GM18505 (cell line): ENCODE measurements around the gene HPSE2.

ENCODE experiments used
- ATAC-seq: cut with Tn5 transposase; IDR thresholded peaks from one replicate; pipeline ENCODE4 v1.9.1; 2021; ENCODE audit not compliant: unreplicated experiment
- POLR2A ChIP-seq: IDR thresholded peaks from 4 replicates; pipeline ENCODE4 v1.6.1; 2011; ENCODE audit warnings: borderline replicate concordance; ENCODE audit not compliant: insufficient read depth, insufficient read length; ENCODE audit errors: extremely low read depth

The HPSE2 gene

DNA sequence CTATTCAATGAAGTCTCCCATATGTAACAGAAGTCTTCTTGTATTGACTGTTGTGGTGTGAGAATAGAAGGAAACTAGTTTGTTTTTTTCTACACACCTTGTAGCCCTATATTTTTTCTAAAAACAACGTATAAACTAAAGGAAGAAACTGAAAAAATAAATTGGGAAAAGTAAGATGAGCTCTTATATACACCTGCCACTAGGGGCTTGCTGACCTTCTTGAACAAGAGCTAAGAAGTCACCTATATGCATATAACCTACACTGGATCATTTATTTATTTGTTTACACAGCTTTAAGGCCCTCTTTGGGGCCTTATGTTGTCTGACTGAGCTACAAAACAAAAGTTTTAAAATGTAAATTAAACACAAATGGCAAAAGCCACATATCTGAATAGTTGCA, 383.0 kb downstream of the HPSE2 start:
- TF ChIP-seq POLR2A = no peak
- no peak for ATAC-seq

DNA sequence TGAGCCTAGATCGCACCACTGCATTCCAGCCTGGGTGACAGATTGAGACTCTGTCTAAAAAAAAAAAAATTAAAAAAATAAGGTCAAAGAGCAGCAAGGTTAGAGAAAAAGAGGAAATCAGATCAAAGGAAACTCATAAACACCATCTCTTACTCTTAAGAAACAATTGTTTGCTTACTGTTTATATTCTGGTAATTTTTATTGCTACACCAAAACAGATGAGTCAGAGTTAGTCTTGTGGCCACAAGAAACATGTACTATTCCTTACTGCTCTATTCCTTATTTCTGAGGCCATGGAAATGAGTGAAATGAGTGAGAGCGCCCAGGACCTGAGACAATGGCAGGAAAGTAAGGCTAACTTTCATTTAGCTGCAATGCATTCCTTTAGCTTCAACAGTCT, 387.3 kb downstream of the HPSE2 start:
- no peak for TF ChIP-seq POLR2A
- ATAC-seq = no peak

DNA sequence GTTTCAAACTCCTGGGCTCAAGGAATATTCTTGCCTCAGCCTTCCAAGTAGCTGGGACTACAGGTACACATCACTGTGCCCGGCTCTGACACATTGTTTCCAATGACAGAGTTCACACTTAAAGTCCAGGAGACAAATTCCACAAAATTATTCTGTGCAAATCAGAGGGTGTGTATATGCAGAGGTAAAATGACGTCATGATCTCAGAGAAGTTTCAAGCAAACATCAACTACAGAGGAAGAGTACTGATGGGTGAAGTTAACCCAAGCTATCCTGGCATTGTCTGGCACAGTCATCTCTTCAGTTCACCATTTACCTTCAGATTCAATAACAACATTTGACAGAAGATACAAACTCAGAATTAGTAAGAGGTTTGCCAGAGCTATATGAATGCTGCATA, 388.9 kb downstream of the HPSE2 start:
- no peak for TF ChIP-seq POLR2A
- no peak for ATAC-seq

DNA sequence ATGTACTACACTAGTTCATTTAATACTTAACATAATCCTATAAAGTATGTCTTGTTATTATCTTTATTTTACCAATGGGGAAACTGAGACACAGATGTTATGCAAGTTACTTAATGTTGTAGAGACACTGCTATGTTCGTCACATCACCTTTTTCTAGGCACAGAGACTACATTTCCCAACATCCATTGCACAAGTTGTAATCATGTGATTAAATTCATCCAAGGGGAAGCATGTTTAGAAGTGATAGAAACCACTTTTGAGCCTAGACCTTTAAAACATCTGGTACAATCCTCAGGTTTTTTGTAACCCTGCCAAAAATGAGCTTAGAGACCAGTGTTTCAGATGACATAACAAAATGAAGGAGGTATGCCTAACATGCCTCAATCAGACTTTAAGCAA, 402.1 kb downstream of the HPSE2 start:
- ATAC-seq = no peak

DNA sequence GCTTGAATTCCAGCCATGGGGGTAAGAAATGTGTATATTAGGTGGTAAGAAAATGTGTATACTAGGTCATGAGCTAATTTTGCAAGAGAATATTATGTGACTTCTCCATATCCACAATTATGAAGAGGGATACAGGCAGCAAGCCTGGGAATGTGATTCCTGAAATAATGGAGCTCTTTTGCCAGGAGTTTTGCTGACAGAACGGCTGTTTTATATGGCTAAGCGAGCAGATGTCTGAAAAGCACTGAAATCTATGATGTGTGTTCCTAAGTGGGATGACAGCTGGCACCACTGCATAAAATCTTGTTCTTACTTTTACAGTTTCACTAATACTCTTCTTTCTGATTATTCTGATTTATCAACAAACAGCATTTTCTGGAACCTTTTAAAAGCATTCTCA, 402.9 kb downstream of the HPSE2 start:
- TF ChIP-seq POLR2A = no peak

More for the DNA sequence above, 402.1 kb downstream of the HPSE2 start:
- TF ChIP-seq POLR2A = no peak

DNA sequence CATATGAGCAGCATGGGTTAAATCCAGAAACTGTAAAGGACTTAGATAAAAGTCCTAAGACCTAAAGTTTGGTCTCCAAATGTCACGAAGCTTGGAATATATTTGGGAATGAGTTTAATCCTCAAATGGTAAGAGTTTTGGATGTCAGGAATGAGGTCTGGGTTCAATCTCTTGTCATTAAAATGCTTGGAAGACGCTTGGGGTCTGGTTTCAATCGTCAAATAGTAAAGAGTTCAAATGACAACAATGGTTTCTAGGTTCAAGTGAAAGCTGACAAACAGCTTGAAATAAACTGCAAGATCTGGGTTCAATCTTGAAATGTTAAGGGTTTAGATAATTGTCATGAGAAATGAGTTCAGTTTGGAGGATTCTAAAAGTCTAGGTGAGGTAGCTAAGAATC, 403.5 kb downstream of the HPSE2 start:
- TF ChIP-seq POLR2A = no peak
- ATAC-seq = no peak

More for the DNA sequence above, 402.9 kb downstream of the HPSE2 start:
- no peak for ATAC-seq

DNA sequence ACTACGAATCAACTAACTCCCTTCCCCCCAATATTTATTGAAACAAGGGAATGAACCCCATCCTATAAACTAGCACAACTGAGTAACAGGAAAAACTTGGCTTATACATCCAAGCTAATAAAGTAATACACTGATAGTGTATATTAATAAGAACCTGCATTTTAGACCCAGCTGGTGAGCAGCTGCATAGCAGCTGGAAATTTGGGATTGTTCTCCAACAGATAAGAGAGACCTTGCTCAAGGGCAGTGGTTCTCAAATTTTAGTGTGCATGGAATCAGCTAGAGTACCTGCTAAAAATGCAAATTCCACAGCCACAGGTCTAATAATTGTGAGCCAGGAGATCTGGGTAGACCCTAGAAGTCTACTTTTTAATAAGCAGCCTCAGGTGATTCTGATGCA, 404.3 kb downstream of the HPSE2 start:
- TF ChIP-seq POLR2A = no peak
- no peak for ATAC-seq

DNA sequence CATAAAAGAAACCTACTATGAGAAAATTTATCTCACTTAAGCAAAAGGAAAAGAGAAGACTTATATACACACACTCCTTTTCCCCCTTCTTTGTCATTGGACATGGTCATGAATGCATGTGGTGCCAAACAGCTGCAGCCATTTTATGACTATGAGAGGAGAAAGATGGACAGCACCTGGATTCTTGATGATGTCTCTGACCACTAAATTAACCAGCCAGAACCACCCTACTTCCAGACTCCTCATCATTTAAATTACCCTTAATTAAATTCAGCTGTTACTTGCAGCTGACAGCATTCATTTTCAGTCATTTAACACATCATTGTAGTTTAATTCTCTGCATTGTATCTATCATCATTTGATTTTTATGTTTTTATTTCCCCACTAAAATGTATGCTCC, 409.9 kb downstream of the HPSE2 start:
- ATAC-seq = no peak
- TF ChIP-seq POLR2A = no peak

DNA sequence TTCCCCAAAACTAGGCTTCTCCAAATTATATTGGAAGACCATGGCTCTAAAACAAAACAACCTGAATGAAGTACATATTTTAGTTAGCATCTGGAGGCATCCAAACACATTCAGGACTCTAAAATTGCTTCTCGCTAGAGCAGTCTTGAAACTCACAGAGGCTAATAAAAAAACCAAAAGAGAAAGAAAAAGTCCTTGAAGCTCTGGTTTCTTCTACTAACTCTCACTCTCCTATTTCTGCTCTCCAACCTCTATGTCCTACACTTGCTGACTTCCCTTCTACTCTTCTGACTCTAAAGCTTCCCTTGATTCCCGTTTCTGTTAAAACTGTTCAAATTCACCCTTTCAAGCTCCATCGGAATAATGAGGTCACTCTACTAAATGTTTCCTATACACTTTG, 418.3 kb downstream of the HPSE2 start:
- ATAC-seq = no peak

DNA sequence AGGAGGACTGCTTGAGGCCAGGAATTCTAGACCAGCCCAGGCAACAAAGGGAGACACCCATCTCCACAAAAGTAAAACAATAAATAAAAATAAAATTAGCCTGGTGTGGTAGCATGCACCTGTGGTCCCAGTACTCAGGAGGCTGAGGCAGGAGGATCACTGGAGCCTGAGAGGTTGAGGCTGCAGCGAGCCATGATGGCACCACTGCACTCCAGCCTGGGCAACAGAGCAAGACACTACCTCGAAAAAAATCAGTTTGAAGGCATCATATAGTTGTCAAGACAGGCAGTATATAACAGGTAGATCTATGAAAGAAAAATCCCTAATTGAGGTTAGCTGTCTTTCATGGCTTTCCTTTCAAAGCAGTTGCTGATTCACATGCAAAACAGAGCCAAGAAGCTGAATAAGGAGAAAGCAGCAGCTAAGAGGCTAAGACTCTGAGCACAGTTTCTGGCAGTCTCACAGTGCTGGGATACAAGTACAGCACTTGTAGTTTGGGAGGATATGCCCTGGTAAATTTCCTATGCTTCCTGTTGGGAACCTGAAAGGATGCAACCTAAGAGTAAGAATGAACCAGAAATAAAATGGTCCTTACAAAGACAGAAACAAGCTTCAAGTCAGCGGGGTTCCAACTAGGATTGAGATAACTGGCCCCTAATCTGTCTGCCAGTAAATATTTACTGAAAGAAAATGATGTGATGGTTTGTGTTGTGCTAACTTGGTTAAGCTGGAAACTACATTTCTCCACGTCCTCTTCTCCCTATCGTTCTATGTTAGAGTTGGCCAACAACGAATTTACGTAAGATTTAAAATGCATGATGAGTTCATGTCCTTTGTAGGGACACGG, 420.4 kb downstream of the HPSE2 start:
- ATAC-seq = no peak
- no peak for TF ChIP-seq POLR2A

More for the DNA sequence above, 418.3 kb downstream of the HPSE2 start:
- TF ChIP-seq POLR2A = no peak

DNA sequence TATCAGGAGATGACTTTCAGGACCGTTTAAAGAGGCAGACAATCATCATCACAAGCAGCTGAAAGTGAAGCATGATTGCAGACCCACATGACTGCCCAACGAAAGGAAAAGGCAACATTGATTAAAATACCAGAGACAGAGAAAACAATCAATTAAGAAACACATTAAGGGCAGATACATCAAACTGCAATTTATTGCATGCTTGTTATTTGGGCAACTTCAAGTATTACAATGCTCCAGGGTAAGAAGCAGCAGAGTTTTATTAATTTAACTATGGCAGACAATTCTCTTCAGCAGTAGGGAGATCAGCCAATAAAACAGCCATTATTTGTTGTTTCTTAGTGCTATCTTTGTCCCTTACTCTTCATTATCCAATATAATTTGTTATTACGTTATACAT, 421.2 kb downstream of the HPSE2 start:
- TF ChIP-seq POLR2A = no peak
- no peak for ATAC-seq

DNA sequence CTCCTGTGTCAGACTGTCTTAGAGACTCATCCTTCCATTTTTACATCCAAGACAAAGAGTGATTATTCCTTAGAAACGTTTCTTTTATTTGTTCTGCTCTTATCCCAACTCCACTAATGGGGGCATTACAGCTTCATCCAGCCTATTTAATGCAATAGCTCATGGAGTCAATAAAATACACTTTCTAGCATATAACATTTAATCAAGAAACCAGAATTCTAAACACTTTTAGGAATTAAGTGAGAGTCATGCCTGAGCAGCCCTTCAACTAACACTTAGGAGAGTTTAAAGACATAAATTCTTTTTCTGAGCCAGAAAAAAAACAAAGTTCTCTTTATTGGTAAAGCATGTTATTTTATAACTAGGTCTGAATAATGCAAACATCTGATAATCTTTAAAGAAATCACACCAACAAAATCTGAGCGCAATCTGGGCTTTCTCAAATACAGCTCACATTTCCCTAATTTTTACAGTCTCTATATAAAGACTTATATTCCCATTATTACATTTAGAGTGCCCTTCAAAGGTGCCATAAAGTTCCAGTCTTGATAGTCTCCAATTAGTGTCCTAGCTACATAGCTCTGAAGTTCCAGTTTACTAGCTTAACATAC, 427.3 kb downstream of the HPSE2 start:
- no peak for ATAC-seq
- no peak for TF ChIP-seq POLR2A

DNA sequence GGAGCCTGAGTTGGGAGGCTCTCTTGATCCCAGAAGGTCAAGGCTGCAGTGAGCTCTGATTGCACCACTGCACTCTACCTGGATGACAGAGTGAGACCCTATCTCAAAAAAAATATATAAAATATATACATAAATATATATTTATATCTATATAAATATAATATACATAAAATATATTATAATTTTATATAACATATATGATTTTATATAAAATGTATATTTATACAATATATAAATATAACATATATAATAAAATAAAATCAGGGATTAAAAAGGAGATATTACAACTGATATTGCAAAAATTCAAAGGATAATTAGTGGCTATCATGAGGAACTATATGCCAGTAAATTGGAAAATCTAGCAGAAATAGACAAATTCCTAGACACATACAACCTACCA, 435.4 kb downstream of the HPSE2 start:
- TF ChIP-seq POLR2A = no peak
- ATAC-seq = no peak

DNA sequence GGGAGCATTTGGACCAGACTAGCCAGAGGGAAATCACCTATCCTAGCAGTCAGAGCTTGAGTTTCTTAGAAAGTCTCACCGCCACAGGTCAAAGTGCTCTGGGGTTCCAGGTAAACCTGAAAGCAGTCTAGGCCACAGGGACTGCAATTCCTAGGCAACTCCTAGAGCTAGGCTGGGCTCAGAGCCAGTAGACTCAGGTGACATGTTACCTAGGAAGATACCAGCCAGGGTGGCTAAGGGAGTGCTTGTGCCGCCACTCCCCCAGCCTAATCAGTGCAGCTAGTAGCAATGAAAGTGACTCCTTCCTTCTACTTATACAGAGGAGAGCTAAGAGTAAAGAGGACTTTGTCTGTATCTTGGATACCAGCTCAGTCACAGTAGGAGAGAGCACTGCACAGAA, 440.2 kb downstream of the HPSE2 start:
- TF ChIP-seq POLR2A = no peak
- ATAC-seq = no peak
